Measurements from ENCODE around the gene SEC14L6.

The SEC14L6 gene

GRCh38 chr22:30516273-30516672 lies 30.3 kb downstream of the SEC14L6 start:
- Histone ChIP-seq H3K36me3 (ENCODE audit: control insufficient read depth in 2 of 2, insufficient read depth in 2 of 2, low read length in 2 of 2) (no peaks in the 10 kb centered on the region), H3K27ac (ENCODE audit: low read depth in 2 of 2, low read length in 2 of 2) (no peak overlapping the region), H3K27me3 (ENCODE audit: control insufficient read depth in 2 of 2, insufficient read depth in 2 of 2, low read length in 2 of 2) (peaks cover 0 to 2% of the 10 kb centered on the region in 2 donors), H3K4me1 (ENCODE audit: control insufficient read depth in 2 of 2, insufficient read depth in 2 of 2, low read length in 2 of 2) (no peaks in the 10 kb centered on the region), H3K9me3 (ENCODE audit: control insufficient read depth in 2 of 2, low read length in 2 of 2) (no peaks in the 10 kb centered on the region), H3K4me3 (ENCODE audit: low read length in 2 of 2) (no peak overlapping the region), H3K9ac (ENCODE audit: low read depth in 1 of 2, low read length in 2 of 2) (no peak overlapping the region)

DNA sequence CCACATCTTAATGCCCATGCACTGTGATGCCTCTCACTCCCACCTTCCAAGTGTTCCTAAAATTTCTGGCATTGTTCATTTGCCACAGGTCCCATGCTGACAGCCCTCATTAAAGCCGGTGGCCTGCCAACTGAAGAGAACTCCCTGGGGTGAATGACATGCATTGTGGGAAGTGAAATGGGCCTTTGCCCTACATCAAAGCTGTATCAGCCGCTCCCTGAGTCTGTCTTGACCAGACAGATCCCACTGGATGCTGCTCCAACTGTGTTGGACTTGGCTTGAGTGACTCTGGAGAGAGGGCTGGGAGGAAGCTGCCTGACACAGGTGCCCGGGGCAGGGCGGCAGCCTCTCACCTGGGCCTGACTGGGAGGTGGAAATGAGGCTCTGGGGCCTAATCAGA lies 32.3 kb downstream of the SEC14L6 start:
- Histone ChIP-seq H3K27ac (ENCODE audit: low read depth in 2 of 2, low read length in 2 of 2) (no peak overlapping the region), H3K4me1 (ENCODE audit: control insufficient read depth in 2 of 2, insufficient read depth in 2 of 2, low read length in 2 of 2) (no peaks in the 10 kb centered on the region), H3K27me3 (ENCODE audit: control insufficient read depth in 2 of 2, insufficient read depth in 2 of 2, low read length in 2 of 2) (peaks cover 0 to 2% of the 10 kb centered on the region in 2 donors), H3K36me3 (ENCODE audit: control insufficient read depth in 2 of 2, insufficient read depth in 2 of 2, low read length in 2 of 2) (no peaks in the 10 kb centered on the region), H3K4me3 (ENCODE audit: low read length in 2 of 2) (no peak overlapping the region), H3K9ac (ENCODE audit: low read depth in 1 of 2, low read length in 2 of 2) (no peak overlapping the region), H3K9me3 (ENCODE audit: control insufficient read depth in 2 of 2, low read length in 2 of 2) (no peaks in the 10 kb centered on the region)

GRCh38 chr22:30513462-30513861 lies 33.1 kb downstream of the SEC14L6 start:
- Histone ChIP-seq H3K4me3 (ENCODE audit: low read length in 2 of 2) (no peak overlapping the region), H3K27ac (ENCODE audit: low read depth in 2 of 2, low read length in 2 of 2) (no peak overlapping the region), H3K4me1 (ENCODE audit: control insufficient read depth in 2 of 2, insufficient read depth in 2 of 2, low read length in 2 of 2) (no peaks in the 10 kb centered on the region), H3K9me3 (ENCODE audit: control insufficient read depth in 2 of 2, low read length in 2 of 2) (no peaks in the 10 kb centered on the region), H3K9ac (ENCODE audit: low read depth in 1 of 2, low read length in 2 of 2) (no peak overlapping the region), H3K36me3 (ENCODE audit: control insufficient read depth in 2 of 2, insufficient read depth in 2 of 2, low read length in 2 of 2) (no peaks in the 10 kb centered on the region), H3K27me3 (ENCODE audit: control insufficient read depth in 2 of 2, insufficient read depth in 2 of 2, low read length in 2 of 2) (peaks cover 0 to 2% of the 10 kb centered on the region in 2 donors)

GRCh38 chr22:30511911-30512310 lies 34.6 kb downstream of the SEC14L6 start:
- no peak overlapping the region for H3K4me3 ChIP-seq (ENCODE audit: low read length in 2 of 2)
- H3K27me3 ChIP-seq (ENCODE audit: control insufficient read depth in 2 of 2, insufficient read depth in 2 of 2, low read length in 2 of 2) = peaks cover 0 to 2% of the 10 kb centered on the region in 2 donors
- no peaks in the 10 kb centered on the region for H3K9me3 ChIP-seq (ENCODE audit: control insufficient read depth in 2 of 2, low read length in 2 of 2)

DNA sequence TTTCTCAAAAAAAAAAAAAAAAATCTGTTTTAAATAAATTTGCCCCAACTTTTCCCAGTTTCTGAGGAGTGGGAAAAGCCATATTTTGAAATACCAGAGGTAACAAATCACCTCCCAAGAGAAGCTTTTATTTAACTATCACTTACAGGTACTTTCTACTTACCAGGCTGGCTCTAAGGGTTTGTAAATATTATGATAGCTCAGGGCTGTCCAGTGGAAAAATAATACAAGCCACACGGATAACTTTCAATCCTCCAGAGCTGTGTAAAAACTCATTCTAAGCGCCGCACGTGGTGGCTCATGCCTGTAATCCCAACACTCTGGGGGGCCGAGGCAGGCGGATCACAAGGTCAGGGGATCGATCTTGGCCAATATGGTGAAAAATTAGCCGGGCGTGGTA lies 35.4 kb downstream of the SEC14L6 start:
- no peak overlapping the region for H3K27ac ChIP-seq (ENCODE audit: low read depth in 2 of 2, low read length in 2 of 2)
- no peak overlapping the region for H3K4me3 ChIP-seq (ENCODE audit: low read length in 2 of 2)
- no peaks in the 10 kb centered on the region for H3K4me1 ChIP-seq (ENCODE audit: control insufficient read depth in 2 of 2, insufficient read depth in 2 of 2, low read length in 2 of 2)
- H3K27me3 ChIP-seq (ENCODE audit: control insufficient read depth in 2 of 2, insufficient read depth in 2 of 2, low read length in 2 of 2) = no peaks in the 10 kb centered on the region
- H3K9ac ChIP-seq (ENCODE audit: low read depth in 1 of 2, low read length in 2 of 2) = no peak overlapping the region
- H3K36me3 ChIP-seq (ENCODE audit: control insufficient read depth in 2 of 2, insufficient read depth in 2 of 2, low read length in 2 of 2) = no peaks in the 10 kb centered on the region
- no peaks in the 10 kb centered on the region for H3K9me3 ChIP-seq (ENCODE audit: control insufficient read depth in 2 of 2, low read length in 2 of 2)

More at GRCh38 chr22:30511911-30512310, 34.6 kb downstream of the SEC14L6 start:
- H3K36me3 ChIP-seq (ENCODE audit: control insufficient read depth in 2 of 2, insufficient read depth in 2 of 2, low read length in 2 of 2) = no peaks in the 10 kb centered on the region
- no peaks in the 10 kb centered on the region for H3K4me1 ChIP-seq (ENCODE audit: control insufficient read depth in 2 of 2, insufficient read depth in 2 of 2, low read length in 2 of 2)
- H3K27ac ChIP-seq (ENCODE audit: low read depth in 2 of 2, low read length in 2 of 2) = no peak overlapping the region
- H3K9ac ChIP-seq (ENCODE audit: low read depth in 1 of 2, low read length in 2 of 2) = no peak overlapping the region

GRCh38 chr22:30508216-30508615 lies 38.3 kb downstream of the SEC14L6 start:
- H3K9me3 ChIP-seq (ENCODE audit: control insufficient read depth in 2 of 2, low read length in 2 of 2) = no peaks in the 10 kb centered on the region
- no peak overlapping the region for H3K27ac ChIP-seq (ENCODE audit: low read depth in 2 of 2, low read length in 2 of 2)
- H3K9ac ChIP-seq (ENCODE audit: low read depth in 1 of 2, low read length in 2 of 2) = no peak overlapping the region
- H3K4me1 ChIP-seq (ENCODE audit: control insufficient read depth in 2 of 2, insufficient read depth in 2 of 2, low read length in 2 of 2) = peaks cover 0 to 3% of the 10 kb centered on the region in 2 donors
- H3K27me3 ChIP-seq (ENCODE audit: control insufficient read depth in 2 of 2, insufficient read depth in 2 of 2, low read length in 2 of 2) = peaks cover 4 to 13% of the 10 kb centered on the region in 2 donors
- H3K36me3 ChIP-seq (ENCODE audit: control insufficient read depth in 2 of 2, insufficient read depth in 2 of 2, low read length in 2 of 2) = no peaks in the 10 kb centered on the region
- no peak overlapping the region for H3K4me3 ChIP-seq (ENCODE audit: low read length in 2 of 2)

DNA sequence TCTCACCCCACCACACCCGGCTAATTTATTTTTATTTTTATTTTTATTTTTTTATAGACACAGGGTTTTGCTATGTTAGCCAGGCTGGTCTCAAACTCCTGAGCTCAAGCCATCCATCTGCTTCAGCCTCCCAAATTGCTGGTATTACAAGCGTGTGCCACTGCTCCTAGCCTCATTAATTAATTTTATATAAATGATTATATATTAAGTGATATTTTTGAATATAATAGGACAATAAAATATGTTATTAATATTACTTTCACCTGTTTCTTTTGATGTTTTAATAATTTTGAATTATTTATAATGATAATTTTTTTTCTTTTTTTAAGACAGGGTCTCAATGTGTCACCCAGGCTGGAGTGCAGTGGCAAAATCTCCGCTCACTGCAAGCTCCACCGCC lies 38.9 kb downstream of the SEC14L6 start:
- no peak overlapping the region for H3K27ac ChIP-seq (ENCODE audit: low read depth in 2 of 2, low read length in 2 of 2)
- no peak overlapping the region for H3K4me3 ChIP-seq (ENCODE audit: low read length in 2 of 2)
- H3K36me3 ChIP-seq (ENCODE audit: control insufficient read depth in 2 of 2, insufficient read depth in 2 of 2, low read length in 2 of 2) = no peaks in the 10 kb centered on the region
- H3K9ac ChIP-seq (ENCODE audit: low read depth in 1 of 2, low read length in 2 of 2) = no peak overlapping the region
- no peaks in the 10 kb centered on the region for H3K9me3 ChIP-seq (ENCODE audit: control insufficient read depth in 2 of 2, low read length in 2 of 2)
- peaks cover 0 to 3% of the 10 kb centered on the region in 2 donors for H3K4me1 ChIP-seq (ENCODE audit: control insufficient read depth in 2 of 2, insufficient read depth in 2 of 2, low read length in 2 of 2)
- peaks cover 4 to 13% of the 10 kb centered on the region in 2 donors for H3K27me3 ChIP-seq (ENCODE audit: control insufficient read depth in 2 of 2, insufficient read depth in 2 of 2, low read length in 2 of 2)

GRCh38 chr22:30506507-30506968 lies 40.0 kb downstream of the SEC14L6 start:
- H3K27ac ChIP-seq (ENCODE audit: low read depth in 2 of 2, low read length in 2 of 2) = no peak overlapping the region
- H3K27me3 ChIP-seq (ENCODE audit: control insufficient read depth in 2 of 2, insufficient read depth in 2 of 2, low read length in 2 of 2) = peaks cover 4 to 13% of the 10 kb centered on the region in 2 donors
- no peak overlapping the region for H3K4me3 ChIP-seq (ENCODE audit: low read length in 2 of 2)
- H3K36me3 ChIP-seq (ENCODE audit: control insufficient read depth in 2 of 2, insufficient read depth in 2 of 2, low read length in 2 of 2) = no peaks in the 10 kb centered on the region
- H3K4me1 ChIP-seq (ENCODE audit: control insufficient read depth in 2 of 2, insufficient read depth in 2 of 2, low read length in 2 of 2) = peaks cover 0 to 3% of the 10 kb centered on the region in 2 donors
- no peak overlapping the region for H3K9ac ChIP-seq (ENCODE audit: low read depth in 1 of 2, low read length in 2 of 2)
- H3K9me3 ChIP-seq (ENCODE audit: control insufficient read depth in 2 of 2, low read length in 2 of 2) = no peaks in the 10 kb centered on the region

GRCh38 chr22:30503551-30503950 lies 43.0 kb downstream of the SEC14L6 start:
- Histone ChIP-seq H3K9me3 (ENCODE audit: control insufficient read depth in 2 of 2, low read length in 2 of 2) (no peaks in the 10 kb centered on the region), H3K36me3 (ENCODE audit: control insufficient read depth in 2 of 2, insufficient read depth in 2 of 2, low read length in 2 of 2) (no peaks in the 10 kb centered on the region), H3K27ac (ENCODE audit: low read depth in 2 of 2, low read length in 2 of 2) (no peak overlapping the region), H3K4me1 (ENCODE audit: control insufficient read depth in 2 of 2, insufficient read depth in 2 of 2, low read length in 2 of 2) (peaks cover 0 to 3% of the 10 kb centered on the region in 2 donors), H3K4me3 (ENCODE audit: low read length in 2 of 2) (no peak overlapping the region), H3K27me3 (ENCODE audit: control insufficient read depth in 2 of 2, insufficient read depth in 2 of 2, low read length in 2 of 2) (peaks cover 4 to 13% of the 10 kb centered on the region in 2 donors), H3K9ac (ENCODE audit: low read depth in 1 of 2, low read length in 2 of 2) (no peak overlapping the region)

DNA sequence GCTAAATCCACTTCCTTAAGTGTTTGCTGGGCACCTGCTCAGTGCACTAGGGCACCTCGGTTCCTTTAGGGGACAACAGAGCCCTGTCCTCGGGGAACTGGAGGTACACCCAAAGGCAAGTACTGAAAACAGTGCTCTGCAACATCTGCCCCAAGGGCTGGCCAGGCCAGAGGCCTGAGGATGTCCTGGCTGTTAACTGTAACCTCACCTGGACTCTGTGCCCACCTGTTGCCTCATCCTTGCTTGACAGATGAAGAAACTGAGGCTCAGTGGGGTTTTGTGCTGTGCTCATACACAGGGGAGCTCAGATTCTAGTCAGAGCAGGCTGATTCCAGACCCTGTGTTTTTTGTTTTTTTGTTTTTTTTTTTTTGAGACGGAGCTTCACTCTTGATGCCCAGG lies 43.6 kb downstream of the SEC14L6 start:
- Histone ChIP-seq H3K4me3 (ENCODE audit: low read length in 2 of 2) (no peak overlapping the region), H3K4me1 (ENCODE audit: control insufficient read depth in 2 of 2, insufficient read depth in 2 of 2, low read length in 2 of 2) (peaks cover 0 to 3% of the 10 kb centered on the region in 2 donors), H3K27me3 (ENCODE audit: control insufficient read depth in 2 of 2, insufficient read depth in 2 of 2, low read length in 2 of 2) (peaks cover 4 to 13% of the 10 kb centered on the region in 2 donors), H3K27ac (ENCODE audit: low read depth in 2 of 2, low read length in 2 of 2) (no peak overlapping the region), H3K36me3 (ENCODE audit: control insufficient read depth in 2 of 2, insufficient read depth in 2 of 2, low read length in 2 of 2) (no peaks in the 10 kb centered on the region), H3K9me3 (ENCODE audit: control insufficient read depth in 2 of 2, low read length in 2 of 2) (no peaks in the 10 kb centered on the region), H3K9ac (ENCODE audit: low read depth in 1 of 2, low read length in 2 of 2) (no peak overlapping the region)

GRCh38 chr22:30502153-30502552 lies 44.4 kb downstream of the SEC14L6 start:
- peaks cover 0 to 3% of the 10 kb centered on the region in 2 donors for H3K4me1 ChIP-seq (ENCODE audit: control insufficient read depth in 2 of 2, insufficient read depth in 2 of 2, low read length in 2 of 2)
- no peak overlapping the region for H3K27ac ChIP-seq (ENCODE audit: low read depth in 2 of 2, low read length in 2 of 2)
- H3K4me3 ChIP-seq (ENCODE audit: low read length in 2 of 2) = no peak overlapping the region
- no peaks in the 10 kb centered on the region for H3K9me3 ChIP-seq (ENCODE audit: control insufficient read depth in 2 of 2, low read length in 2 of 2)
- peaks cover 4 to 13% of the 10 kb centered on the region in 2 donors for H3K27me3 ChIP-seq (ENCODE audit: control insufficient read depth in 2 of 2, insufficient read depth in 2 of 2, low read length in 2 of 2)
- no peaks in the 10 kb centered on the region for H3K36me3 ChIP-seq (ENCODE audit: control insufficient read depth in 2 of 2, insufficient read depth in 2 of 2, low read length in 2 of 2)
- H3K9ac ChIP-seq (ENCODE audit: low read depth in 1 of 2, low read length in 2 of 2) = no peak overlapping the region
